Common myeloid progenitor, CD34-positive (primary cell): ENCODE data around the gene TFEB.

Experiments
- CTCF ChIA-PET: fragments of 350-600 bp; sonication (Branson Sonifier 250); formaldehyde crosslinking; loops from one replicate; lab custom pipeline; 2021; ENCODE audit warnings: antibody characterized with exemption; lab: Charles Lee
- POLR2A ChIA-PET: fragments of 350-600 bp; sonication (Branson Sonifier 250); formaldehyde crosslinking; loops from one replicate; lab custom pipeline; 2021; ENCODE audit warnings: antibody characterized with exemption; lab: Charles Lee
- DNase-seq, 3 donors: peaks; one replicate each; pipeline versions ENCODE4 v3.0.0 to v3.0.0-alpha.2; 2013
- H3K27ac ChIP-seq, 2 experiments: 1 replicate in 1 of 2; 2 replicates in 1 of 2; pipeline ENCODE4 v1.7.0; 2013; ENCODE audit warnings: inconsistent platforms in 2 of 2, low read length in 2 of 2, mild to moderate bottlenecking in 2 of 2, low read depth in 1 of 2, moderate library complexity in 1 of 2; ENCODE audit not compliant: severe bottlenecking in 2 of 2, insufficient read depth in 1 of 2, poor library complexity in 1 of 2
- H3K27me3 ChIP-seq, 5 experiments: replicated peaks in 2 of 5; 1 replicate in 3 of 5; 2 replicates in 2 of 5; pipeline versions ENCODE4 v1.6.1 to v1.7.0; 2013; ENCODE audit warnings: low read length in 4 of 5, mild to moderate bottlenecking in 2 of 5, moderate library complexity in 2 of 5, inconsistent platforms in 1 of 5; ENCODE audit not compliant: insufficient read depth in 5 of 5, control insufficient read depth in 4 of 5
- H3K36me3 ChIP-seq, 4 experiments: 1 replicate in 2 of 4; 2 replicates in 2 of 4; pipeline versions ENCODE4 v1.6.1 to v1.7.0; 2013; ENCODE audit warnings: low read length in 3 of 4, control low read depth in 1 of 4, mild to moderate bottlenecking in 1 of 4; ENCODE audit not compliant: control insufficient read depth in 4 of 4, insufficient read depth in 4 of 4
- H3K4me1 ChIP-seq, 4 experiments: 1 replicate in 3 of 4; 2 replicates in 1 of 4; pipeline versions ENCODE4 v1.6.1 to v1.7.1; 2013; ENCODE audit warnings: low read length in 3 of 4, mild to moderate bottlenecking in 3 of 4, control low read depth in 1 of 4, inconsistent platforms in 1 of 4, moderate library complexity in 1 of 4; ENCODE audit not compliant: control insufficient read depth in 4 of 4, insufficient read depth in 4 of 4; ENCODE audit errors: control extremely low read depth in 1 of 4
- H3K4me3 ChIP-seq, 7 experiments: 1 replicate in 4 of 7; 2 replicates in 3 of 7; pipeline versions ENCODE4 v1.5.1 to v1.7.0; 2013; ENCODE audit warnings: mild to moderate bottlenecking in 7 of 7, low read length in 6 of 7, moderate library complexity in 6 of 7, inconsistent platforms in 2 of 7, low read depth in 2 of 7, control low read depth in 1 of 7; ENCODE audit not compliant: insufficient read depth in 4 of 7, control insufficient read depth in 1 of 7; ENCODE audit errors: extremely low read depth in 1 of 7
- H3K9me3 ChIP-seq, 5 experiments: 1 replicate in 4 of 5; 2 replicates in 1 of 5; pipeline versions ENCODE4 v1.6.1 to v1.7.1; 2013; ENCODE audit warnings: low read length in 4 of 5, mild to moderate bottlenecking in 2 of 5, inconsistent platforms in 1 of 5, low read depth in 1 of 5, moderate library complexity in 1 of 5; ENCODE audit not compliant: control insufficient read depth in 4 of 5, insufficient read depth in 2 of 5; ENCODE audit errors: control extremely low read depth in 1 of 5
- WGBS: methylation state at CpG from one replicate; pipeline ENCODE4 v1.1.5; 2013; ENCODE audit not compliant: insufficient coverage; 5-methylcytosine and 5-hydroxymethylcytosine counted together

TFEB gene

DNA sequence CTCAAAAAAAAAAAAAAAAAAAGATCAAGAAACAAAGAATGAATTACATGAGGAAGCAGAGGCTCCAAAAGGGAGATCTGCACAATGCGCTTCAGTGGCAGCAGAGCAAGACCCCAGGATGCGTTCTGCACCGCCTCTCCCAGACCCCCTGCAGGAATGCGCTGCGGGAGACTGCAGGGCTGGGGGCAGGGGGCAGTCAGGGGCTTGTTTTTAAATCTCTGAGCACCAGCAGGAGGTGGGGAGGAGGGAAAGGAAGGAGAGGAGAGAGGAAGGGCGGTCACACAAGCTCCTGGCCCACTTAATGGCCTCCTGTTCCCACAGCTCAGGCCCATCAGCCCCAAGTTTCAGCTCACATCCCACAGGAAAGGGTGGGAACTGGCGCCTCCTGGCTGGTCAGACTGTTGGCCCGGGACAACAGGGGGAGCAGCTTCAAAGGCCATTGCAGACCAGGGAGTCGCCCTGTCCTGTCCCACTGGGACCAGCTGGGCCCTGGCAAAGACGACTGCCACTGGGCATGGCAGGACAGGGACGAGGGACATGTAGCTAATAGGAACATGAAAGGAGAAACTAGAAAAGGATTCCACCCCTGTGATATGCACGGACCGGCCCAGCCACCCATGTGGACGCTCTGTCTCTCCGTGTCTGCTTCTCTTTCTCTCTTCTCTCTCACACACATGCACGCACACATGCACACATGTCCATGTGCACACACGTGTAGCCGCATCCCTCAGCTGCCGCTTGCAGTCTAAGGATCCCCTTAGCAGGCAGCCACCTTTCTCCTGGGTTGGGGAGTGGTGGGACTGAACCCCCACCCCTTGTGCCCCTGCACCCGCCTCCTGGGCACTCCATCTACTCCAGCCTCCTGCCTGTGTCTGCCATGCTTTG is 34.7 kb downstream of the TFEB start:
- peaks cover 0 to 2% (median 0%) of the 10 kb centered on the region in 4 experiments for H3K36me3 ChIP-seq
- POLR2A ChIA-PET = no interaction called here

DNA sequence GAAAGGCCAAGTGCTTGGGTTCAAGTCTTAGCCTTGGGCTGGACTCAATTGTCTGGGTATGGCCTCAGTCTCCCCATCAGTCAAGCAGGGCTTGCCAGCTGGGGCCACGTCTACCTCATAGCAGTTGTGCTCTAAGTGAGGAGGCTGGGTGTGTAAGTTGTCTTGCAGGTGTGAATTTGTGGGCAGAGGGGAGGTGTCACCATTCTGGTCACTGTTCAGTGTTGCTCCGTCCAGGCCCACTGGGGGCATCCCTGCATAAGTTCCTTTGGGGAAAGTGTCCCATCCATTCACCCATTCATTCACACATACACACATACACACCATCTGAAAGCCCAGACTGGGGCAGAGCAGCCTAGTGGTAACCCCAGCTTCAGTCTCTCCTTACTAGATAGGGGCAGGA is 36.3 kb downstream of the TFEB start:
- H3K27me3 ChIP-seq = no peaks in the 10 kb centered on the region
- H3K4me3 ChIP-seq = no peak overlapping the region
- H3K4me1 ChIP-seq = no peaks in the 10 kb centered on the region
- no peak for DNase-seq
- H3K36me3 ChIP-seq = peaks cover 0 to 2% (median 0%) of the 10 kb centered on the region in 4 experiments
- WGBS = 100% methylated on average over 1 of the region's 2 CpGs
- no peak overlapping the region for H3K27ac ChIP-seq
- H3K9me3 ChIP-seq = no peaks in the 10 kb centered on the region
- ChIA-PET CTCF (interaction anchor here (0.8 to 1.2 kb wide), 4 partner anchors 9 to 79 kb away, joined by 3 to 5 read pairs (median 4); no protein-coding TSS in a partner anchor), POLR2A (no interaction called here)

More for the DNA sequence above, 34.7 kb downstream of the TFEB start:
- H3K27me3 ChIP-seq = no peaks in the 10 kb centered on the region
- peaks cover 0 to 10% (median 3%) of the 10 kb centered on the region in 4 experiments for H3K4me1 ChIP-seq
- CTCF ChIA-PET = interaction anchor here (1.2 kb wide), 1 partner anchor 9 kb away, joined by 3 read pairs; no protein-coding TSS in a partner anchor
- no peaks in the 10 kb centered on the region for H3K9me3 ChIP-seq
- no peak for DNase-seq
- H3K27ac ChIP-seq = no peak overlapping the region
- 98% methylated on average over 20 of the region's 20 CpGs for WGBS
- no peak overlapping the region for H3K4me3 ChIP-seq

DNA sequence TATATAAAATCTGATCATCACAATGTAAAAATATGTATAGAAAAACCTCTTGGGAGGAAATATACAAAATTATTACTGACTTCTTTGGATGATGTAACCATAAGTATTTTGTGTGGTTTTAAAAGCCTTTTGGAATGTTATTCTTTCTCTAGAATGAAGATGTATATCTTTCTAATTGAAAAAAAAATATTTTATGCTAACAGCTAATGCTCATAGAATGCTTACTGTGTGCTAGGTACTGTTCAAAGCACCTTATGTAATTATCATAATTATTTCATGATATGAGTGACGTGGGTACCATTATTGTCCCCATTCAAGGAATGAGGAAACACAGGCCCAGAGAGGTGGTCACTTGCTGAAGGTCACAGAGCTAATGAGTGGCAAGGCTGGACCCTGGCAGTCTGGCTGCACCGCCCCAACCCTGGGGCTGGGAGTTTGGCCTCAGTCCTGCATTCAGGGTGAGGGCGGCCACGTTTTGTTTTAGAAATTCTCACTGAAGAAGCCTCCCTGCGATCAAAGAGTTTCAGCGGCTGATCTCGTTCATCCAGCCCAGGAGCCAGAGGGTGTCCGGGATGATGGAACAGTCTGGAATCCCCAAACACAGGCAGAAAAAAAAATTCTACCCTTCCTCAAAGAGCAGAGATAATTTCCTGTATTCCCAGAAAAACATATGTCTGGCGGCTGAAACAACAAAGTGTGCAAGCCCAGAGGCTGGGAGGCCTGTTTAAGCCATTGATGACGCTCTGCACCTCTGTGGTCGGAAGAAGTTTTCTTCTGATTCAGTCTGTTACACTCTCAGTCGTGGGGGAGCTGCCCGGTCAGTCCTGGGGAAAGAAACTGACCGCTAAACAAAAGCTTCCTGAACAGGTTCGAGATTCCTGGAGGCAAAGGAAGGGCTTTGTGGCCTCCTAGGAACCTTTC is 37.3 kb downstream of the TFEB start:
- Histone ChIP-seq H3K4me1 (peaks cover 0 to 6% (median 0%) of the 10 kb centered on the region in 4 experiments), H3K27ac (no peak overlapping the region), H3K27me3 (no peaks in the 10 kb centered on the region), H3K9me3 (no peaks in the 10 kb centered on the region), H3K36me3 (peaks cover 0 to 2% (median 0%) of the 10 kb centered on the region in 4 experiments), H3K4me3 (no peak overlapping the region)
- CTCF ChIA-PET = interaction anchor here (1.2 kb wide), 1 partner anchor 80 kb away, joined by 3 read pairs; no protein-coding TSS in a partner anchor
- POLR2A ChIA-PET = no interaction called here
- no peak for DNase-seq
- 94% methylated on average over 13 of the region's 15 CpGs for WGBS

DNA sequence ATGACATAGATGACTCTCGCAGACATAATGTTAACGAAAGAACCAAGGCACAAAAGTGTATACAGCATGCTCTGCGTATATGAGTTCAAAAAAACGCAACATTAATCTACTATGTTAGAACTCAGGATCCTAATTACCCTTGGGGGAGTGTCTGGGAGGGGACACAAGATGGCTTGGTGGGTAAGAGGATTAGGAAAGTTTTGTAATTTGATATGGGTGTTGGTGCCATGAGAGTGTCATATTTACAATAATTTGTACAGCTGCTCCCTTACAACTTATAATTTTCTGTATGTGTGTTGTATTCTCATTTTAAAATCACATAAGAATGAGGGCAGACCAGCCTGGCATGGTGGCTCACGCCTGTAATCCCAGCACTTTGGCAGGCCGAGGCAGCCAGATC is 38.6 kb downstream of the TFEB start:
- H3K36me3 ChIP-seq = peaks cover 0 to 2% (median 0%) of the 10 kb centered on the region in 4 experiments
- H3K9me3 ChIP-seq = no peaks in the 10 kb centered on the region
- DNase-seq = no peak
- H3K4me3 ChIP-seq = no peak overlapping the region
- 94% methylated on average over 3 of the region's 6 CpGs for WGBS
- peaks cover 0 to 6% (median 0%) of the 10 kb centered on the region in 4 experiments for H3K4me1 ChIP-seq
- CTCF ChIA-PET = interaction anchor here (0.9 to 1.9 kb wide), 2 partner anchors 12 to 94 kb away, joined by 4 to 6 read pairs; no protein-coding TSS in a partner anchor
- POLR2A ChIA-PET = no interaction called here
- H3K27me3 ChIP-seq = no peaks in the 10 kb centered on the region
- H3K27ac ChIP-seq = no peak overlapping the region

DNA sequence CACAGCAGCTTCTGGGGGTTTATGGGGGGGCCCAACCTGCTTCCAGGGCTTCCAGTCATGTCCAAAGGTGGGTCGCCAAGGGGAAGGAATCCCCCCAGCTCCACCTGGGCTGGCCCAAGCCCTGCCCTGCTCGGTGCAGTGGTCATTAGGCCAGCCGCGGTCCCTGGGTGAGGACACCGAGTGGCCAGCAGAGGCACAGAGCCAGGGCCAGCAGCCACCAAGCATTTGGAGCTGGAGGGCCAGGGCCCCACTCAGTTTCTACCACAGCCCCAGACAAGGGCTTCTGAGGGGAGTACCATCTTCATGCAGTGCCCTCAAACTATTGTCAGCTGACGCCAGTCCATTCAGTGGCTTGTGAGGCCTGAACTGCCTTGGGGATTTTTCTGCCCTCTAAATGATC is 39.6 kb downstream of the TFEB start:
- Histone ChIP-seq H3K4me3 (no peak overlapping the region), H3K9me3 (no peaks in the 10 kb centered on the region), H3K27ac (no peak overlapping the region), H3K36me3 (peaks cover 0 to 2% (median 0%) of the 10 kb centered on the region in 4 experiments), H3K27me3 (no peaks in the 10 kb centered on the region), H3K4me1 (peaks cover 0 to 6% (median 0%) of the 10 kb centered on the region in 4 experiments)
- 85% methylated on average over 5 of the region's 6 CpGs for WGBS
- DNase-seq = no peak
- POLR2A ChIA-PET = no interaction called here
- CTCF ChIA-PET = interaction anchor here (0.8 to 1.9 kb wide), 4 partner anchors 10 to 93 kb away, joined by 3 to 6 read pairs (median 4); no protein-coding TSS in a partner anchor

DNA sequence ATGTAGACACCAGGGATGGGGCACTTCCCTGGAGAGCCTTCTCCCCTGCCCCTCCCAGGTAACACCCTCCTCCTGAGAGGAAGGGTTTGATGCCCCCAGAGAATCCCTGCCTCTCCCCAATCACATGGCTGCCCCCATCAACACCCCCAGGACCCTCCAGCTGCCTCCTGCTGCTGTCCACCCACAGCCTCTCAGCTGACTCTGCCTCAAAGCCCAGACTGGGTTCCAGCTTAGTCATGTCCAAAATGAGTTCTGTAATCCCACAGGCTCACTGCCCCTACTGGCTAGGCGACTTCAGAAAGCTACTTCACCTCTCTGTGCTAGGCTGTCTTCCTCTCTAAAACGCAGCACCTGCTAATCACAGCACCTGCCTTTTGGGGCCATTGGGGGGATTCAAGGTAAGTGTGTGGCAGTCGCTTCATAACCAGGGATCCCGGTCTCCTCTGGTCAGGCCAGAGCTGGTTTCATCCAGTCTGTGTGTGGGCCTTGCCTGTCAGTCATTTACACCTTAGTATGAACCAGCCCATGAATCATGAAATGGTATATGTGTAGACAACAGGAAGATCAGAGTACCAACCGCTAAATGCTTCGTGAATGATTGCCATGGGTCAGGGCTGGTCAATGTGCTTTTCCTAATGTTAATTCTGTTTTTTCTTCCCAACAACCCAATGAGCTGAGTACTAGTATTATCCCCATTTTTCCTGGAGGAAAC is 40.4 kb downstream of the TFEB start:
- ChIA-PET CTCF (interaction anchor here (0.8 to 2.4 kb wide), 7 partner anchors 9 to 100 kb away, joined by 3 to 8 read pairs (median 3); no protein-coding TSS in a partner anchor), POLR2A (no interaction called here)
- Histone ChIP-seq H3K4me1 (peaks cover 0 to 6% (median 0%) of the 10 kb centered on the region in 4 experiments), H3K27ac (no peak overlapping the region), H3K27me3 (no peaks in the 10 kb centered on the region), H3K36me3 (peaks cover 0 to 5% (median 0%) of the 10 kb centered on the region in 4 experiments), H3K9me3 (no peaks in the 10 kb centered on the region), H3K4me3 (no peak overlapping the region)
- whole genome bisulfite sequencing = 94% methylated on average over 4 of the region's 6 CpGs
- no peak for DNase-seq
